ENCODE results near the gene CRY1. TPM values are rescaled to one million over a fixed set of nuclear protein-coding genes. Genes with fewer than 3 reads are reported as not detected.
"Not testable (repeated sequence)": the region's sequence is repeated elsewhere in the genome, so short reads cannot be mapped to it uniquely, and the experiment has no call there.

CRY1 gene
- total RNA-seq, 2 donors from 2014 or later, result 11.6 to 12.2 TPM

DNA sequence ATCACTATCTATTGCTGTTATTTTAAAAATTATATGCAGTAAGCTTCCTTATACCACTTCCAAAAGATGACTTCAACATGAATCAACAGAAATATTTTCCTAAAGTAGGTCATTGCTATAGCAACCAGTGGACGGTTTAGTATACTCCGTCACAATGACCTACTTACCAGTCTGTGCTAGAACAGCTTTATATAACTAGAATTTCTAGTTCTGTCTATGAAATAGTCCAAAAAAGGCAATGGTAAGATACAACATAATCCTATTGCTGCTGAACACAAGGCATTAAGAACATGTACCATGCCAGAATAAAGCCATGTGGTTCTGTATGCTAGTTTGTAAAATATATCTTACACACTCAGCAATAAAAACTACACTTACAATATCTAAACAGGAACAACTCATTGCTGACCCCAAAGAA is 65.7 kb downstream of the CRY1 start:
- DNase-seq, result no peak
- intact Hi-C loops (cut with DNase I, micrococcal nuclease), result no loop called here
- peak; percentile 96 for ATAC-seq

- intact Hi-C loops (cut with DNase I, micrococcal nuclease), result no loop called here
- ATAC-seq, result peak; percentile 23
Observed at GRCh38 chr12:107026806-107027635, 66.3 kb downstream of the CRY1 start.

GRCh38 chr12:107026356-107026755 is 67.0 kb downstream of the CRY1 start:
- DNase-seq; intact Hi-C loops (cut with DNase I, micrococcal nuclease); ATAC-seq: not testable (repeated sequence)

More at GRCh38 chr12:107026806-107027635, 66.3 kb downstream of the CRY1 start:
- DNase-seq, result no peak

DNA sequence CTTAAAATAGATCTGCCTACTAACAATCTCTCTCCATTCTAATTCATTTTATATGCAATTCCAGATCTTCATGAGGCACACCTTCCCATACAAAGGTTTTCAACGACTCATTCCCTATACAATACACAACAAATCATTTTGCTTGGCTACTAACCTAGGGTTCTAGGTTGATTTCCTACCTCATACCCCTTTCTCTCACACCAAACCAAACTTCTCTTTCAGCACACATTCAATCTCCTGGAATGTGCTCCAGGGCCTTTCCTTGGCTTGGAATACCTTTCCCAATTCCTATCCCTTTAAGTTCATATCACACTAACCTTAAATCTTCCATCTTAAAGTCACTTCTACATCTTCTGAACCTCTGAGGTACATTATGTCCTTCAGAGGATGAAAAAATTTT is 67.7 kb downstream of the CRY1 start:
- DNase-seq (no peak), ATAC-seq (no peak)
- intact Hi-C loops (cut with DNase I, micrococcal nuclease), result no loop called here

DNA sequence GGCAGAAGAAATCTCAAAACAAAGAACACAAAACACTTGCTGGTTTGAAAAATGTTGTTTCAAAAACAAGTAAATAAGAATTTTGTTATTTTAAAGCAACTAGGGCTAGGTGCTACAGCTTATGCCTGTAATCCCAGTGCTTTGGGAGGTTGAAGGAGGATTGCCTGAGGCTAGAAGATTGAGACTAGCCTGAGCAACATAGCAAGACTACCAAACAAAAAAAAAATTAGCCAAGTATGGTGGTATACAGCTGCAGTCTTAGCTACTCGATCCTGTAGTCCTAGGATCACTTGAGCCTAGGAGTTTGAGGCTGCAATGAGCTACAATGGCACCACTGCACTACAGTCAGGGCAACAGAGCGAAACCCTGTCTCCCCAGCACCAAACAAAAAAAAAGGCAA is 73.8 kb downstream of the CRY1 start:
- DNase-seq (no peak), ATAC-seq (no peak)
- intact Hi-C loops (cut with DNase I, micrococcal nuclease), result no loop called here

- ATAC-seq, result no peak
- no peak for DNase-seq
- intact Hi-C loops (cut with DNase I, micrococcal nuclease), result no loop called here
Observed at GRCh38 chr12:107017042-107017441, 76.3 kb downstream of the CRY1 start.

DNA sequence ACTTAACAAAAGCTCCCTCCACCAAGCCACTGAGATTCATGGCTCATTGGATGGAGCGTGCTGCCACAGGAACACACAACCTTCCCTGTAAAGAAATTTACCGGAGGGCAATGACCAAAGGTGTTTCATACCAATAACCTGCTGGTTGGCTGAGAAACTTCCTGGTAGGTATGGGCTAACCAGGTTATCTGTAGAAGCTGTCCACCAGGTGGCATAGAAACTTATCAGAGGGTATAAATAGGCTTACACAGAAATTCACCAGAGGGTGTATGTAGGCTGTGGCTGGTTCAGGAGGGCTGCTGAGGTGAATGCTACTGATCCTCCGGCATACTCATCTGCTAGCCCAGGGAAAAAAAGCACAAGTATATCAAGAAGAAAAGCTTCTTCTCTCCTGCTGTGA is 79.3 kb downstream of the CRY1 start:
- ATAC-seq, result peak; percentile 100
- intact Hi-C loops (cut with DNase I, micrococcal nuclease), result no loop called here
- DNase-seq, result peak; percentile 11 to 44

- intact Hi-C loops (cut with DNase I, micrococcal nuclease), result no loop called here
- ATAC-seq (no peak), DNase-seq (no peak)
Observed at GRCh38 chr12:107012736-107013425, 80.5 kb downstream of the CRY1 start.

DNA sequence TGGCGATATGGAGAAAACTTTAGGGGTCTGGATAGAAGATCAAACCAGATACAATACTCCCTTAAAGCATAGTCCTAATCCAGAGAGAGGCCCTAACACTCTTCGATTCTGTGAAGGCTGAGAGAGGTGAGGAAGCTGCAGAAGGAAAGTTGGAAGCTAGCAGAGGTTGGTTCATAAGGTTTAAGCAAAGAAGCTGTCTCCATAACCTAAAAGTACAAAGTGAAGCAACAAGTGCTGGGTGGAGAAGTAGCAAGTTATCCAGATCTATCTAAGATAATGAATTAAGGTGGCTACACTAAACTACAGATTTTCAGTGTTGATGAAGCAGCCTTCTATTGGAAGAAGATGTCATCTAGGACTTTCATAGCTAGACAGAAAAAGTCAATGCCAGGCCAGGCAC is 81.8 kb downstream of the CRY1 start:
- intact Hi-C loops (cut with DNase I, micrococcal nuclease), result no loop called here
- ATAC-seq, result no peak
- DNase-seq, result no peak

GRCh38 chr12:107007411-107007810 is 85.9 kb downstream of the CRY1 start:
- DNase-seq (no peak), ATAC-seq (no peak)
- intact Hi-C loops (cut with DNase I, micrococcal nuclease), result no loop called here

- DNase-seq; intact Hi-C loops (cut with DNase I, micrococcal nuclease); ATAC-seq: not testable (repeated sequence)
Observed at GRCh38 chr12:107002665-107003064, 90.7 kb downstream of the CRY1 start.

GRCh38 chr12:106999446-106999845 is 93.9 kb downstream of the CRY1 start:
- DNase-seq, result no peak
- intact Hi-C loops (cut with DNase I, micrococcal nuclease), result no loop called here
- no peak for ATAC-seq

DNA sequence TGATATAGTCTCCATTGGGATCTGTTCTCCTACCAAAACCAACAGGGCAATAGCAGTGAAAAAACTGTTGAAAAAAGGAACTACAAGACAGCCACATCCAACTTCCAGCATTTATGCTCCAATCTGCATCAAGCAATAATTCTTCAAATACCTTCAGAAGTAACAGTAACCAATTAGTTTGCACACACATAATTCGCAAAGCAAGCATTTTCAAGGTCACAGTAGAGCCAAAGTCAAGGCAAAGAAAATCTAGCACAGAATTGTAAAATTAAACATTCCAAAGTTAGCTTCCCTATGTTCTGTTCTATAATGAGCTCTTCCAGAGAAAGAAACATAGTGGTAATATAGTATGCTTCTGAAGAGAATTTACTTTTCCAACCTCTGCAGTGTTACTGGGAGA is 95.4 kb downstream of the CRY1 start:
- ATAC-seq, result no peak
- intact Hi-C loops (cut with DNase I, micrococcal nuclease), result no loop called here
- no peak for DNase-seq

DNA sequence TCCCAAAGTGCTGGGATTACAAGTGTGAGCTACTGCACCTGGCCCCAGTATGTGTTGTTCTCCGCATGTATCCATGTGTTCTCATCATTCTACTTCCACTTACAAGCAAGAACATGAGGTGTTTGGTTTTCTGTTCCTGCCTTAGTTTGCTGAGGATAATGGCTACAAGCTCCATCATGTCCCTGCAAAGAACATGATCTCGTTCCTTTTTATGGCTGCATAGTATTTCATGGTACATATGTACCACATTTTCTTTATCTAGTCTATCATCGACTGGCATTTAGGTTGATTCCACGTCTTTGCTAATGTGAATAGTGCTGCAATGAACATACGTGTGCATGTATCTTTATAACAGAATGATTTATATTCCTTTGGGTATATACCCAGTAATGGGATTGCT is 97.2 kb downstream of the CRY1 start:
- ATAC-seq; DNase-seq; intact Hi-C loops (cut with DNase I, micrococcal nuclease): not testable (repeated sequence)

GRCh38 chr12:106994579-106995220 is 98.6 kb downstream of the CRY1 start:
- no peak for DNase-seq
- intact Hi-C loops (cut with DNase I, micrococcal nuclease), result no loop called here
- no peak for ATAC-seq

DNA sequence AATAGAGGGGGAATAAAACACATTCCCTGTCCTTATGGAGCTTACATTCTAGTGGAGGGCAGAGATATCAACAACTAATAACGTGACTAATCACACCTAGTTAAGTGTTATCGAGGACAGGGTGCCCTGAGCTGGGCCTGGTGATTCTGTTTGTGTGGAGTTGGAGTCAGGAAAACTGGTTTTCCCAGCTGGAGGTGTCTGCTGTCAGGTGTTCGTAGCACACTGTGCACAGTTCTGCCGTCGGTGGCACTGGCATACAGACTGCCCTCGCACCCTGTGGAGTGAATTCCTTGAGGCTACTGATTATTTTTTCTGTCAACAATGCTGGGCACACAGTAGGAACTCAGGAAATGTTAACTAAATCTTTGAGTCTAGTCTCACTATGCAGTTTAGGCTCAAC is 105.5 kb downstream of the CRY1 start:
- no peak for ATAC-seq
- intact Hi-C loops (cut with DNase I, micrococcal nuclease), result no loop called here
- DNase-seq, result no peak

GRCh38 chr12:106986625-106987389 is 106.5 kb downstream of the CRY1 start, which contains the start of gene MTERF2:
TSS of gene MTERF2 (minus strand) at chr12:106987146. CDS start at chr12:106978714, 8,432 bp downstream.
- intact Hi-C loops (cut with DNase I, micrococcal nuclease), result no loop called here
- DNase-seq, result peak; percentile 89 to 93
- peak; percentile 99 for ATAC-seq

GRCh38 chr12:106986135-106986534 is 107.2 kb downstream of the CRY1 start:
- ATAC-seq, result no peak
- intact Hi-C loops (cut with DNase I, micrococcal nuclease), result no loop called here
- DNase-seq, result no peak

GRCh38 chr12:106985479-106985878 is 107.9 kb downstream of the CRY1 start:
- ATAC-seq (no peak), DNase-seq (no peak)
- intact Hi-C loops (cut with DNase I, micrococcal nuclease), result no loop called here

Measured in left colon (tissue), 2 donors.